Mucosa of rectum (tissue), 2 donors: ENCODE data around the gene CMC2.

Experiments
- H3K27ac ChIP-seq, 2 donors: one replicate each; pipeline ENCODE4 v1.7.0; 2013; ENCODE audit warnings: inconsistent platforms in 2 of 2, low read depth in 2 of 2, low read length in 2 of 2
- H3K27me3 ChIP-seq, 2 donors: one replicate each; pipeline ENCODE4 v1.7.0; 2013; ENCODE audit warnings: low read length in 2 of 2; ENCODE audit not compliant: control insufficient read depth in 2 of 2, insufficient read depth in 2 of 2
- H3K36me3 ChIP-seq, 2 donors: one replicate each; pipeline ENCODE4 v1.7.0; 2013; ENCODE audit warnings: low read length in 2 of 2; ENCODE audit not compliant: control insufficient read depth in 2 of 2, insufficient read depth in 2 of 2
- H3K4me1 ChIP-seq, 2 donors: one replicate each; pipeline ENCODE4 v1.7.0; 2013; ENCODE audit warnings: low read length in 2 of 2, mild to moderate bottlenecking in 1 of 2; ENCODE audit not compliant: control insufficient read depth in 2 of 2, insufficient read depth in 2 of 2
- H3K4me3 ChIP-seq, 2 donors: one replicate each; pipeline ENCODE4 v1.7.0; 2013; ENCODE audit warnings: low read length in 2 of 2
- H3K9ac ChIP-seq, 2 donors: one replicate each; pipeline ENCODE4 v1.7.0; 2013; ENCODE audit warnings: low read length in 2 of 2, low read depth in 1 of 2, mild to moderate bottlenecking in 1 of 2
- H3K9me3 ChIP-seq, 2 donors: one replicate each; pipeline ENCODE4 v1.7.0; 2013; ENCODE audit warnings: low read length in 2 of 2; ENCODE audit not compliant: control insufficient read depth in 2 of 2
- donor health status: healthy.
- donor health status: Normal muscosa, but diverticular disease.

CMC2 gene

GRCh38 chr16:80981103-80981502 is 25.6 kb downstream of the CMC2 start:
- Histone ChIP-seq H3K27ac (no peak overlapping the region), H3K9ac (no peak overlapping the region)

GRCh38 chr16:80976946-80977345 is 29.7 kb downstream of the CMC2 start:
- peaks cover 5 to 6% of the 10 kb centered on the region in 2 donors for H3K36me3 ChIP-seq
- no peaks in the 10 kb centered on the region for H3K27me3 ChIP-seq
- H3K4me1 ChIP-seq: peaks cover 3% of the 10 kb centered on the region in 2 donors

More at GRCh38 chr16:80981103-80981502, 25.6 kb downstream of the CMC2 start:
- H3K4me3 ChIP-seq: no peak overlapping the region
- peaks cover 3 to 11% of the 10 kb centered on the region in 2 donors for H3K4me1 ChIP-seq
- H3K36me3 ChIP-seq: peaks cover 3% of the 10 kb centered on the region in 2 donors
- no peaks in the 10 kb centered on the region for H3K27me3 ChIP-seq
- H3K9me3 ChIP-seq: no peaks in the 10 kb centered on the region

GRCh38 chr16:80974649-80975376 is 31.9 kb downstream of the CMC2 start:
- H3K9ac ChIP-seq: no peak overlapping the region

More at GRCh38 chr16:80976946-80977345, 29.7 kb downstream of the CMC2 start:
- Histone ChIP-seq H3K9ac (no peak overlapping the region), H3K4me3 (no peak overlapping the region), H3K27ac (no peak overlapping the region), H3K9me3 (no peaks in the 10 kb centered on the region)

GRCh38 chr16:80973991-80974390 is 32.7 kb downstream of the CMC2 start:
- H3K4me1 ChIP-seq: peaks cover 0 to 3% of the 10 kb centered on the region in 2 donors
- H3K4me3 ChIP-seq: no peak overlapping the region
- H3K9ac ChIP-seq: no peak overlapping the region
- H3K27ac ChIP-seq: no peak overlapping the region
- no peaks in the 10 kb centered on the region for H3K9me3 ChIP-seq
- peaks cover 2 to 3% of the 10 kb centered on the region in 2 donors for H3K36me3 ChIP-seq
- no peaks in the 10 kb centered on the region for H3K27me3 ChIP-seq

More at GRCh38 chr16:80974649-80975376, 31.9 kb downstream of the CMC2 start:
- H3K4me1 ChIP-seq: peaks cover 0 to 3% of the 10 kb centered on the region in 2 donors
- no peaks in the 10 kb centered on the region for H3K9me3 ChIP-seq
- no peaks in the 10 kb centered on the region for H3K27me3 ChIP-seq
- H3K4me3 ChIP-seq: no peak overlapping the region
- peaks cover 3 to 5% of the 10 kb centered on the region in 2 donors for H3K36me3 ChIP-seq
- H3K27ac ChIP-seq: no peak overlapping the region

GRCh38 chr16:80972611-80973010 is 34.1 kb downstream of the CMC2 start:
- Histone ChIP-seq H3K27ac (no peak overlapping the region), H3K4me1 (peaks cover 0 to 3% of the 10 kb centered on the region in 2 donors), H3K4me3 (no peak overlapping the region), H3K9me3 (no peaks in the 10 kb centered on the region), H3K36me3 (peaks cover 2 to 3% of the 10 kb centered on the region in 2 donors), H3K27me3 (no peaks in the 10 kb centered on the region), H3K9ac (no peak overlapping the region)

GRCh38 chr16:80971819-80972218 is 34.9 kb downstream of the CMC2 start:
- Histone ChIP-seq H3K4me1 (no peaks in the 10 kb centered on the region), H3K36me3 (peaks cover 2 to 3% of the 10 kb centered on the region in 2 donors), H3K9me3 (no peaks in the 10 kb centered on the region), H3K27ac (no peak overlapping the region), H3K27me3 (no peaks in the 10 kb centered on the region), H3K4me3 (no peak overlapping the region), H3K9ac (no peak overlapping the region)

- H3K9ac ChIP-seq: no peak overlapping the region
- H3K4me1 ChIP-seq: no peaks in the 10 kb centered on the region
Observed at GRCh38 chr16:80969114-80969484, 37.6 kb downstream of the CMC2 start.

GRCh38 chr16:80968386-80969113 is 38.1 kb downstream of the CMC2 start:
- H3K9ac ChIP-seq: no peak overlapping the region
- no peak overlapping the region for H3K4me3 ChIP-seq
- H3K27me3 ChIP-seq: no peaks in the 10 kb centered on the region
- no peak overlapping the region for H3K27ac ChIP-seq
- H3K4me1 ChIP-seq: no peaks in the 10 kb centered on the region
- no peaks in the 10 kb centered on the region for H3K9me3 ChIP-seq
- H3K36me3 ChIP-seq: peaks cover 0 to 2% of the 10 kb centered on the region in 2 donors

More at GRCh38 chr16:80969114-80969484, 37.6 kb downstream of the CMC2 start:
- H3K27me3 ChIP-seq: no peaks in the 10 kb centered on the region
- H3K27ac ChIP-seq: no peak overlapping the region
- H3K9me3 ChIP-seq: no peaks in the 10 kb centered on the region
- H3K36me3 ChIP-seq: peaks cover 0 to 2% of the 10 kb centered on the region in 2 donors
- H3K4me3 ChIP-seq: no peak overlapping the region

GRCh38 chr16:80966617-80967016 is 40.1 kb downstream of the CMC2 start:
- Histone ChIP-seq H3K36me3 (no peaks in the 10 kb centered on the region), H3K9ac (no peak overlapping the region), H3K27me3 (no peaks in the 10 kb centered on the region), H3K9me3 (no peaks in the 10 kb centered on the region), H3K4me3 (no peak overlapping the region), H3K27ac (no peak overlapping the region), H3K4me1 (no peaks in the 10 kb centered on the region)

- Histone ChIP-seq H3K27me3 (no peaks in the 10 kb centered on the region), H3K36me3 (no peaks in the 10 kb centered on the region), H3K9ac (no peak overlapping the region), H3K4me1 (no peaks in the 10 kb centered on the region), H3K4me3 (no peak overlapping the region), H3K9me3 (peaks cover 0 to 4% of the 10 kb centered on the region in 2 donors), H3K27ac (no peak overlapping the region)
Observed at GRCh38 chr16:80964351-80964750, 42.3 kb downstream of the CMC2 start.
